Measurements from ENCODE around the gene DUT. TPM values are rescaled to one million over a fixed set of nuclear protein-coding genes. Genes with fewer than 3 reads are reported as not detected.
"Not testable (repeated sequence)": the region's sequence is repeated elsewhere in the genome, so short reads cannot be mapped to it uniquely, and the experiment has no call there.

DUT gene
- total RNA-seq, 3 donors from 2014 or later: 101 to 105 (median 105) TPM

GRCh38 chr15:48324949-48325348 lies 6.3 kb upstream of the DUT start:
- Histone ChIP-seq H3K4me1 (no peaks in the 10 kb centered on the region), H3K9me3 (no peaks in the 10 kb centered on the region), H3K4me3 (no peak overlapping the region), H3K27me3 (no peaks in the 10 kb centered on the region), H3K36me3 (no peaks in the 10 kb centered on the region), H3K27ac (no peak overlapping the region)
- DNase-seq (ENCODE audit: low spot score in 2 of 2): no peak
- intact Hi-C loops (cut with DNase I; ENCODE audit: low total_unique reads): no loop called here
- no peak for TF ChIP-seq POLR2A (IDR thresholded peaks at IDR 0.05)
- TF ChIP-seq CTCF (IDR thresholded peaks at IDR 0.05): no peak
- no peak for TF ChIP-seq POLR2AphosphoS5 (IDR thresholded peaks at IDR 0.05)

GRCh38 chr15:48325400-48325799 lies 5.8 kb upstream of the DUT start:
- intact Hi-C loops (cut with DNase I; ENCODE audit: low total_unique reads): no loop called here
- no peak for DNase-seq (ENCODE audit: low spot score in 2 of 2)

GRCh38 chr15:48326180-48326579 lies 5.0 kb upstream of the DUT start:
- H3K27me3 ChIP-seq; H3K9me3 ChIP-seq; H3K4me1 ChIP-seq; H3K27ac ChIP-seq; H3K4me3 ChIP-seq; intact Hi-C loops (cut with DNase I; ENCODE audit: low total_unique reads); H3K36me3 ChIP-seq; DNase-seq (ENCODE audit: low spot score in 2 of 2): not testable (repeated sequence)

More at GRCh38 chr15:48325400-48325799, 5.8 kb upstream of the DUT start:
- no peaks in the 10 kb centered on the region for H3K4me1 ChIP-seq
- H3K27me3 ChIP-seq: no peaks in the 10 kb centered on the region
- TF ChIP-seq CTCF (IDR thresholded peaks at IDR 0.05) (no peak), POLR2A (IDR thresholded peaks at IDR 0.05) (no peak)
- no peaks in the 10 kb centered on the region for H3K9me3 ChIP-seq
- no peak overlapping the region for H3K4me3 ChIP-seq
- no peak overlapping the region for H3K27ac ChIP-seq
- no peaks in the 10 kb centered on the region for H3K36me3 ChIP-seq

GRCh38 chr15:48330105-48330785 lies 984 bp upstream of the DUT start:
- intact Hi-C loops (cut with DNase I; ENCODE audit: low total_unique reads): no loop called here
- DNase-seq (ENCODE audit: low spot score in 2 of 2): no peak
- Histone ChIP-seq H3K4me3 (peak overlapping the region; percentile 77 to 88 (median 84)), H3K27ac (peak overlapping the region; percentile 95 to 98), H3K36me3 (peaks cover 2% of the 10 kb centered on the region), H3K27me3 (no peaks in the 10 kb centered on the region), H3K4me1 (peaks cover 0 to 7% of the 10 kb centered on the region in 2 donors), H3K9me3 (no peaks in the 10 kb centered on the region)
- no peak for TF ChIP-seq POLR2AphosphoS5 (IDR thresholded peaks at IDR 0.05)
- no peak for TF ChIP-seq POLR2A (IDR thresholded peaks at IDR 0.05)
- TF ChIP-seq CTCF (IDR thresholded peaks at IDR 0.05): no peak

- intact Hi-C loops (cut with DNase I; ENCODE audit: low total_unique reads): no loop called here
- peaks cover 0 to 7% of the 10 kb centered on the region in 2 donors for H3K4me1 ChIP-seq
- H3K27me3 ChIP-seq: no peaks in the 10 kb centered on the region
- H3K36me3 ChIP-seq: peaks cover 6% of the 10 kb centered on the region
- DNase-seq (ENCODE audit: low spot score in 2 of 2): peak; percentile 30 to 68
- TF ChIP-seq POLR2A (IDR thresholded peaks at IDR 0.05) (no peak), POLR2AphosphoS5 (IDR thresholded peaks at IDR 0.05) (no peak), CTCF (IDR thresholded peaks at IDR 0.05) (no peak)
- H3K4me3 ChIP-seq: peak overlapping the region; percentile 77 to 88 (median 84)
- peak overlapping the region; percentile 95 to 98 for H3K27ac ChIP-seq
- H3K9me3 ChIP-seq: no peaks in the 10 kb centered on the region
These were observed 790 bp downstream of the DUT start for GRCh38 chr15:48331796-48332641.

Data from breast epithelium (tissue), 4 donors.